NCI-H1930 (cell line): ENCODE results near the gene FNDC3B.
"Not testable (repeated sequence)": the region's sequence is repeated elsewhere in the genome, so short reads cannot be mapped to it uniquely, and the experiment has no call there.

Experiments used
- DNase-seq, 2 experiments: peaks; one replicate each; lab custom pipeline; 2025; lab: John Stamatoyannopoulos, UW

Gene FNDC3B

DNA sequence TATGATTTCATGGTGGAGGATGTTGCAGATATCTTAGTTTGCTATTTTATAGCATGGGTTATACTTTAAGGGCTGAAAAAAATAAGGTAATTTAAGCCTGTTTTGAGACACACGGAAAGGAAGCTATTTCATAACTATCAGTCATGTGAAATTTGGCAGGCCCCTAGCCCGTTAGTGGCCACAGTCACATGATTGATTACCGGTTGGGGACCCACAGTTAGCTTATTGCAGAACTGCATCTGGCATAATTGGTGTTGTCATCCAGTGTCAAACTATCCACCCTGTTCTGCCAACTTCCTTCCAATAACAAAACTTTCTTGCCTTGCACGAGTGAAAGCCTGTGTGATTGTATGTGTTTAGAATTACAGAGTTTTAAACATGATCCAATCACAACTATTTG lies 35.2 kb downstream of the FNDC3B start:
- no peak for DNase-seq

DNA sequence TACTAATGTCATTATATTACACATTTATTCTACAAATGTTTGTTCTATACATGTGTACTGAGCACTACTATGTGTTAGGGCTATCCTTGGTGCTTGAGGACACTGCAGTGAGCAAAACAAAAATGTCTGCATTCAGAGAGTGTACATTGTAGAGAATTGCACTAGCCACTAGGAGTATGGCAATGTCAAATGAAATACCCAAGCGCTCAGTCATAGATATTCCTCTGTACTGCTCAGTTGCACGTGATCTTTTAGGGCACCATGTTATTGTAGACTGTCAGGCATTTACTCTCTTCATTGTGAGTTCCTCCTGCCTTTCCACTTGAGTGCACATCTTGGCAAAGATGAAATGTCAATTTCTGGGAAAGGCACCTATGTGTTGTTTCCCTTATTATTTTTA lies 36.8 kb downstream of the FNDC3B start:
- no peak for DNase-seq

GRCh38 chr3:172077197-172077757 lies 37.9 kb downstream of the FNDC3B start:
- DNase-seq: no peak

GRCh38 chr3:172078244-172078643 lies 38.9 kb downstream of the FNDC3B start:
- DNase-seq: no peak

DNA sequence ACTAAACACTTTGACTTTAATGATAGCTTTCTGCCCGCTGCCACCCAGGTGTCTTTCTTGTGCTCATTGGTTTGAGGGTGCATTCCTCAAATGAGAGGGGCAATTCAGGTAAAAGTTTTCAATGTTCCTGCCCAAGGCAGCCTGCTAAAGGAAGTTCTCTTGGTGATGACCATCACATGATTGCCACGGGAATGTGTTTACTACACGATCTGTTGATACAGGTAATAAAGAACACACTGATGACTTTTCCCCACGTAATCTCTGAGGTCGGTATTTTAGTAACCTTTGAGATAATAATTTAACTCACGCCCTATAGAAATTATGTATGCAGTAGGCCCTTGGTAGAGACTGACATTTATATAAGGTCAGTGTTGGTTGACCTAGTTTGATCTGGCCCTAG lies 39.3 kb downstream of the FNDC3B start:
- no peak for DNase-seq

DNA sequence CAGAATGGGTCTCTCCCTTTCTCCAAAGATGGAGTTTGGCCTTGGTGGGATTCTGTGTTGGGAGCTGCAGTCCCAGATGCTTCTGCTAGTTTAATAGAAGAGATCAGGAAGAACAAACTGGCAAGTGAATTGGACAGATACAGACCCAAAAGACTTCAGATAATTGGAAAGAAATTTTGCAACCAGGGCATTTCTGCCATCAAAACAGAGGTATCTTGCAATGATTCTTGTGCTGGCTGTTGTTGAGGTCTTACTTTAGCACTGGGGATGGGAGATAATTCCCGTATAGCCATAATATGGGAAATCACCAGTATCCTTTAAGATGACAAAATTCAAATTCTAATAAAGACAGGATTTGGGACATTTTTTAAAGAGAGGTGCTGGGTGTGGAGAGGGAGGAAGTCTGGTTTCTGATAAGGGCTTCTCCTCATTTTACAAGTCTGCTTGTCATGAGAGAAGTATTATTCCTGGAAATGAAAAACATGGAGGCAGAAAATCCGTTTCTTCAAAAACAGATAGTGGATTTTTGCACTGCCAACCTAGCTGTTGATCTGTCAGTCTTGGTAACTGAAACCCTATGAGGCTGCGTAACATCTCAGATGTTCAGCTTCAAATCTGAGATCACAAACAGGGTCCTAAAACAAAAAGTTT lies 40.1 kb downstream of the FNDC3B start:
- DNase-seq: no peak

GRCh38 chr3:172080503-172080902 lies 41.1 kb downstream of the FNDC3B start:
- DNase-seq: no peak

DNA sequence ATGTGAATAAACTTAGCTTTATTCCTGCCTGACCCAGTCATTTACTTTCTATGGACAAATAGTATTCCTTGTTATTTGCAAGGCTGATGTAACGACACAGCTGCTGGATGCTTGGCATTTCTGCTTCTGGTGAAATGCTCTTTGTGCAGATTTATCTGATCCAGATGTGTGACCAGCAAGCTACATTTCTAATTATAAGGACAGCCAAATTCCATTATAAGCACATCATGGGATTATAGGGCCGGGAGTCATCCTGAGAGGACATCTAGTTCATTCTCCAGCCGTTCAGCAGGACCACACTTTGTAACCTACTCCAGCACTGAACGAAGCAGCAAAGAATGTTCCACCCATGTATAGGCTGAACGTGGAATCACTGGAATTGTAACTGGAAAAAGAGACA lies 42.9 kb downstream of the FNDC3B start:
- no peak for DNase-seq

DNA sequence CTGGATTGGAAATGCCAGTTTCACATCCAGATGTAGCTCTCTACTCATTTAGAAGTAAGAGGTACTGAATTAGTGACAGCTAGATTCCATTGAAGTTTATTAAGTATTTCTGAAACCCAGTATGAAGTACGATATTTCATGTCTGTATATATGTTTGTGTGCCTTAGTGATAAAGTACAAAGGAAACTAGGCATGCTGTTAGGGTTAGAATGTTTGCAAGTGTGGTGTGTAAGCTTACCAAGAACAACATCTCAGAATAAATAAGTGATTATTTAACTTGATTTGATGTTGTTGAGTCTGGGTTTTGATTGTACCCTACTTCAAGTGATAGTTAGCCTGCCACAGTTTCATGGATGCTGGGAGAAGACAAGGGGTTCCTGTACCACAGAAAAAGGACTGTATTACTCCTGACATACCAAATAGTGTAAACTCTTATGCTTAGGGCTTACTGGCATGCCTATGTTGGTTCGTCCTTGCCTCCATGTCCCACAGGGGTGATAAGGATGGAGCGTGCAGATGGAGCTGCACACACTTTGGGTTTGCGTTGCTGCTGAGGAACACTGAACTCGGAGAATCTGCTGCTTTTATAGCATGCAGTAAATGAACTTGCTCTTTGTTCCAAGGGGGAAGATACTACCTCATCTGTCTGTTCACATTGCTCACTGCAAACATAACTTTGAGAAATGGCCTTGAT lies 43.6 kb downstream of the FNDC3B start:
- no peak for DNase-seq

- no peak for DNase-seq
Measured at GRCh38 chr3:172083995-172084409, 44.6 kb downstream of the FNDC3B start.

GRCh38 chr3:172084871-172085556 lies 45.6 kb downstream of the FNDC3B start:
- no peak for DNase-seq

GRCh38 chr3:172085557-172085895 lies 46.1 kb downstream of the FNDC3B start:
- DNase-seq: no peak

GRCh38 chr3:172086071-172086470 lies 46.7 kb downstream of the FNDC3B start:
- DNase-seq: no peak

DNA sequence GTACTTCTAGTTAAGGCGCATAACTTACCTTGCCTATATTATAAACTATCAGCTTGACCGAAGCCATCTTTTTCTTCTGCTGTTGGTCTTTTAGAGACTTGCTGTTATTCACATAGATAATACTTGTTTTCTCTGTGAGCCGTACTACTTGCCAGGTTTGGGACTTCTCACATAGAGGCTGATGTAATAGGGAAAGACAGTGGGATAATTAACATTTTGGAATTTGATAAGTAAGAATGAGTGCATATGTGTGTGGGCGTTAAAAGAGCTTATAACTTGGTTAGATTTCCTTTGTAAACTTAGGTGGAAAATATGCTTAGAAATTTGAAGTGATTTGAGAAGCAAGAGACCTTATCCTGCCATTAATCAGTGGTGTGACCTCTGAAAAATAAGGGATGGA lies 47.8 kb downstream of the FNDC3B start:
- DNase-seq: no peak

DNA sequence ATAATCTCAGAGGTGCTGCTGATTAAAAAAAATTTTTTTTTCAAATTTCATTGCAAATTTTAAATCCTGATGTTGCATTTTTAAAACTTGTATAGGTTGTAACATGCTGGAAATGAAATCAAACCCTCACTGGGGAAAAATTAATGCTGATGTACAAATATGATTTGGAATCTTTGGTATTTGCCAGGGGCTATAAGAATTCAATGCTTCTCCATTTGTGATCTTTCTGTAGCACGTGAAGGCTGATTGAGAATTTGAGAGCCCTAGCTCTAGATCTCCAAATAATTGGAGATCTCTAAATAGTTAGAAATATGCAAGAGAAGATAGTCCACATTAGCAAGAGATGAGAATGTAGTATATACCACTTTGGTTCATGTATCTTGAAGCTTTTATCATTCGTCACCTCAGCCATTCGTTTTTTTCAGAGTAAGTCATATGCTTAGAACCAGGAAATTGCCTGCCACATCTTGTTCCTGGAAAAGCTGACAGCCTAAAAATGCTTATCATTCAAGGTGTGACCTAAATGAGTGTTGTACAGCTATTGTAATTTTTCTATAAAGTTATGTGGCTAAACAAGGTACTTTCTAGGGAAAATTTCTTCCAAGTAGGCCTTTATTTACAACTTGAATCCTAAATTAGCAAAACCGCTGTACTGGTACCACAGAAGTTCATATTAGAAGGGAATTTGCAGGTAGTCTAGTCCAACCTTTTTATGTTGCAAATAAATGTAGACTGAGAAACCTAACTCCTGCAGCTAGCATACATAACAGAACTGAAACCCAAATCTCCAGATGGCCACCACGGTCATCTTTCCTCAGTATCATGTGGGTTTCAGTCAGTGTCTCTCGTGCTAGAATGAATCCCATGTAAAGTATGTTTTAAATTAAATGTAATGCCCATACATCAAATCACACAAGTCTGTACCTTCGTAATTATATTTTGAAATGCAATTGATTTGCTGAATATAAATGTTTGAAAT lies 48.5 kb downstream of the FNDC3B start:
- no peak for DNase-seq

GRCh38 chr3:172089250-172089649 lies 49.9 kb downstream of the FNDC3B start:
- DNase-seq: no peak

DNA sequence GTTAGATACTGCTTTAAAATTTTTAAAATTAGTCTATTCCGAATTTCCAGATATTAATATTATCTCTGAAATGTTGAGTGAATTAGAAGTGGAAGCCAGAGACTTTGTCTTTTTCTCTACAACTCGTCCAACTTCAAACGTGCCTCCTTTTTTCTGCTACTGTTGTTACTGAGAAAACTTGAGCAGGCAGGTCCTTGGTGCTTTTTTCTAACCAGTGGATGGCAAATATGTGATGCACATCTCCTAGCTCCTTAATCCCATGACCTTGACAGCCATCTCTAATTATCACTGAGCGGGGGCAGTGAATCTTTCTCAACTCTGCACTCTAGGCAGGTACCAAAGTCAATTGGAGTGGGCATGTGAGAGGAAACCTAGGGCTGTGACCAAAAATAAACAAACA lies 50.7 kb downstream of the FNDC3B start:
- no peak for DNase-seq

- DNase-seq: no peak
Measured at GRCh38 chr3:172092658-172093057, 53.3 kb downstream of the FNDC3B start.

- DNase-seq: not testable (repeated sequence)
Measured at GRCh38 chr3:172093581-172094443, 54.4 kb downstream of the FNDC3B start.

DNA sequence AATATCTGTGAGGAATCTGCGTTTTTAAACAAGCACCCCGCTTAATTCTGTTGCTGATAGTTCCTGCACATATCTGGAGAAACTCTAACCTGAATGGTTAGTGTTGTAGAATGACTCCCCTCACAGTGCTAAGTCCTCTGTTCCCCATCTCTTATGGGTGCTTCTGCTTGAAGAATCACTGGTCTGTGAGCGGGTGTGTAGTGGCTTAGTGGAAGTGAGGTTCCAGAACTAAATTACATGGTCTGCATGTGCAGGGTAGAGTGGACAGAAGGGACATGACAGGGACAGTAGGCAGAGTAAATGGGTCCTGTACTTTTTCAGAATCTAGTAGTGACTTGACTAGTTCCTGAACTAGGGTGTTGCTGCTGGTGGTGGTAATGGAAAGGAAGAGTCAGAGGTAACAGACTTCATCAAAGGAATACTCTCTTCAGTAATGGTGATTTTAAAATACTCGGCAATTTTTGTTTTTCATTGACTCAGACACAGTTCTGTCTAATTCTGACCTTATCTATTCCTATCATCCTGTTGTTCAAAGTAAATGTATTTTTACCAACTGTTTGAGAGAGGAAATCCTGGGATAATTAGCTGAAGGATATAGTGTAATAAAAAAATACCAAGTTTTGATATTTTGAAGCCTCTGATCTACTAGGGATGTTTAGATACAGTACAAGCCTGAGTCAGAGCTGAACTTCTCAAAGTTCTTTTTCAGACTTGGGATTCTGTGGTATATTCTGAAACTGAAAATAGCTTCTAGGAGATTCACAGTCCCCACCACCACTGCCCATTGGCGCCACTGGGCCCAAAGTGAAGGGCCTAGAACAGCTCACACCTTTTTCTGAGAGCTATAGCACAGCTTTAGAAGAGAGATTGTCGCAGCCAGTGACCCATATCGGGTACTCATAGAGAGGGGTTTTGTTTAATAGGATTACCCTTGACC lies 55.5 kb downstream of the FNDC3B start:
- no peak for DNase-seq
